ENCODE measurements around the gene FAM161B.

Gene FAM161B

GRCh38 chr14:73886449-73887317 is 63.2 kb downstream of the FAM161B start, which contains the start of gene ZNF410:
TSS of gene ZNF410 (plus strand) at chr14:73886859. CDS start at chr14:73892176, 5,317 bp downstream.
- Histone ChIP-seq H3K4me3 (ENCODE audit: low read depth, low read length) (peak within 1 kb of the TSS; percentile 91), H3K36me3 (replicated peaks) (no peaks in the 10 kb centered on the region), H3K27me3 (replicated peaks) (no peaks in the 10 kb centered on the region), H3K27ac (peak within 1 kb of the TSS; percentile 88)
- no peak for TF ChIP-seq CTCF (IDR thresholded peaks at IDR 0.05; ENCODE audit: low read depth, low read length, missing control alignments)
- in situ Hi-C loops (cut with HindIII; ENCODE audit: low pct_ligation_motif_present, low sequenced_read_pairs) = no loop called here
- DNase-seq = peak; percentile 96

DNA sequence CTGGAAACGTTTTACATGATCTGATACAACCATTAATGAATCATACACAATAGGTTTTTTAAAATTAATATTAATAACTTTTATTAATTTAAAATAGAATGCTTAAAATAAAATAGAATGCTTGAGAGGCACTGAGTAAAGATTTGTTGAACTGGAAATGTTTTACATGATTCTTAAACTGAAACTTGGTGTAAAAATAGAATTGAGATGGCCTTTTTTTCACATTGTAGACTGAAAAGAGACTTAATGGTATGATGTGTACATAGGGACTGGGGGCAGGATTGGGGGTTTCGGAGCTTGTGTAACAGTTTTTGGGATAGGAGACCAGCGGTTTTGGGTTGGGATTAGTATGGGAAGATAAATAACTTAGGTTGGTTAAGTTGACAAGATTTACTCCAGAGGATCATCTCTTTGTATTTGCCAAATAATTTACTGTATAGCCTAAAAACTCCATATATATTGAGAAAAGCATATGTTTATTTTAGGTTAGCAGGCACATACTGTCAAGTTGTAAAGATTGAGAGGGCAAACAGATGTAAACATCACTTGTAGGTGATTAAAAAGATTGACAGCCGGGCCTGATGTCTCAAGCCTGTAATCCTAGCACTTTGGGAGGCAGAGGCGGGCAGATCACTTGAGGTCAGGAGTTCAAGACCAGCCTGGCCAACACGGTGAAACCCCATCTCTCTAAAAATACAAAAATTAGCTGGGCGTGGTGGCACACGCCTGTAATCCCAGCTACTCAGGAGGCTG is 65.3 kb downstream of the FAM161B start:
- no peak overlapping the region for H3K27ac ChIP-seq
- H3K4me3 ChIP-seq (ENCODE audit: low read depth, low read length) = no peak overlapping the region
- in situ Hi-C loops (cut with HindIII; ENCODE audit: low pct_ligation_motif_present, low sequenced_read_pairs) = no loop called here
- no peak for DNase-seq
- H3K36me3 ChIP-seq (replicated peaks) = no peaks in the 10 kb centered on the region
- no peak for TF ChIP-seq CTCF (IDR thresholded peaks at IDR 0.05; ENCODE audit: low read depth, low read length, missing control alignments)
- H3K27me3 ChIP-seq (replicated peaks) = no peaks in the 10 kb centered on the region
